Measurements from ENCODE around the gene P2RX6. TPM values are rescaled to one million over a fixed set of nuclear protein-coding genes. Genes with fewer than 3 reads are reported as not detected.

Gene P2RX6
- total and polyA plus RNA-seq, 2 donors (not counting 3 experiments of a cell fraction or from before 2014, with no cell fraction given), result 0.06 TPM; not detected in 1

DNA sequence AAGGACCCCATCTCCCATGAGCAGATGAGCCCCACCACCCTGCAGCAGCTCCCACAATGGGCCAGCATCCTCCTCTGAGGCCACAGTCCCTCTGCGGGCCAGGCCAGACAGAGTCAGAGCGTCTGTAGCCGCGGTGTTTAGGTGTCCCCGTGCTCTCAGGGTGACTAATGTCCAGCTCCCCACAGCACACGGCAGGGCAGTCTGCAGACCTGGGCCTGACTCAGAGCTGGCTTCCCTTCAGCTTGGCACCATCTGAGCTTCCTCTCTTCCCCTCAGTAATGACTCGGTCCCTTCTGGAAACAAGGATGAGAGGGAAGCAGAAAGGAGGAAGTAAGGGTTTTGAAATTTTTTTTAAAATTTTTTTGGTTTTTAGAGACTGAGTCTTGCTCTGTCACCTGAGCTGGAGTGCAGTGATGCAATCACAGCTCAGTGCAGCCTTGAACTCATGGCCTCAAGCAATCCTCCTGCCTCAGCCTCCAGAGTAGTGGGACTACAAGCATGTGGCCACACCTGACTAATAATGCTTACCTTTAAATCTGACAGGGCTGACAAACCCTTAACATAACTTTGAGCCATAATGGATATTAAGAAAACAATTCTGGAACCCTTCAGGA, 59.2 kb downstream of the P2RX6 start:
- no peak for DNase-seq (ENCODE audit: low read depth, low spot score)
- intact Hi-C loops (cut with micrococcal nuclease) (no loop called here), dilution Hi-C loops (cut with MboI; ENCODE audit: extremely low pct_ligation_motif_present, low sequenced_read_pairs) (no loop called here)
- no peaks in the 10 kb centered on the region for H3K27me3 ChIP-seq (ENCODE audit: control insufficient read depth in 2 of 2, insufficient read depth in 2 of 2, low read length in 2 of 2)
- no peak overlapping the region for H3K4me3 ChIP-seq (replicated peaks in 1 of 3; ENCODE audit: insufficient read depth in 1 of 3, low read depth in 1 of 3, low read length in 3 of 3)
- peaks cover 2% of the 10 kb centered on the region for H4K20me1 ChIP-seq (replicated peaks; ENCODE audit: control insufficient read depth, extremely low read depth, insufficient read depth, low read length)
- H3K36me3 ChIP-seq (ENCODE audit: control insufficient read depth in 2 of 2, extremely low read depth in 1 of 2, insufficient read depth in 2 of 2, low read length in 2 of 2), result no peaks in the 10 kb centered on the region
- H3K4me1 ChIP-seq (ENCODE audit: control insufficient read depth, extremely low read depth, insufficient read depth, low read length), result no peaks in the 10 kb centered on the region
- CTCF ChIA-PET, result interaction anchor here (0.6 kb wide), 1 partner anchor 27 kb away, joined by 3 read pairs; no protein-coding TSS in a partner anchor
- no peak overlapping the region for H3K4me2 ChIP-seq (ENCODE audit: insufficient read depth, low read length)
- H3K9me3 ChIP-seq (replicated peaks; ENCODE audit: control insufficient read depth, insufficient read depth, low read length), result no peaks in the 10 kb centered on the region
- no peak for TF ChIP-seq POLR2A (IDR thresholded peaks at IDR 0.05; ENCODE audit: low read depth, low read length)
- no peak for TF ChIP-seq POLR2AphosphoS5 (IDR thresholded peaks at IDR 0.05; ENCODE audit: insufficient read depth, low read depth, low read length)
- TF ChIP-seq JUN (IDR thresholded peaks at IDR 0.05; ENCODE audit: borderline replicate concordance, insufficient read depth, insufficient read length, low read depth), result no peak
- TF ChIP-seq MYC (IDR thresholded peaks at IDR 0.05; ENCODE audit: low read depth, low read length), result no peak
- no peak for TF ChIP-seq GATA2 (IDR thresholded peaks at IDR 0.05; ENCODE audit: insufficient read depth, insufficient read length, low read depth, low read length)
- no peak for TF ChIP-seq EZH2 (IDR thresholded peaks at IDR 0.05; ENCODE audit: borderline replicate concordance, low read depth, low read length, severe bottlenecking)
- no peak for TF ChIP-seq FOS (IDR thresholded peaks at IDR 0.05; ENCODE audit: borderline replicate concordance, insufficient read depth, low read length)
- TF ChIP-seq CTCF (IDR thresholded peaks at IDR 0.05; ENCODE audit: extremely low read depth in 1 of 2, insufficient read depth in 1 of 2, low read depth in 1 of 2, low read length in 2 of 2), result no peak
- TF ChIP-seq MAX (IDR thresholded peaks at IDR 0.05; ENCODE audit: insufficient read depth, insufficient read length), result no peak
- no peak overlapping the region for H2AFZ ChIP-seq (ENCODE audit: low read depth, low read length)
- no peak for FAIRE-seq
- no peak overlapping the region for H3K27ac ChIP-seq (ENCODE audit: insufficient read depth, low read depth, low read length)
- no peaks in the 10 kb centered on the region for H3K9me1 ChIP-seq (replicated peaks; ENCODE audit: control insufficient read depth, extremely low read depth, insufficient read depth, low read length)
- H3K9ac ChIP-seq (replicated peaks; ENCODE audit: extremely low read depth, insufficient read depth, low read length), result no peak overlapping the region
- BruUV-seq (replicated peaks), result no TSS peak
- POLR2A ChIA-PET, result no interaction called here
- no peaks in the 10 kb centered on the region for H3K79me2 ChIP-seq (ENCODE audit: control insufficient read depth, insufficient read depth, low read length)

Measured in endothelial cell of umbilical vein (primary cell).